H4 (cell line): Measurements from ENCODE around the gene TSEN54. TPM values are rescaled to one million over a fixed set of nuclear protein-coding genes. Genes with fewer than 3 reads are reported as not detected.

Source experiments
- DNase-seq: peaks from one replicate; pipeline ENCODE4 v3.0.0-alpha.2; 2015; ENCODE audit warnings: low spot score
- total RNA-seq: library from RNA; depleted of rRNA; stranded (reverse); fragments of >200 nt; shearing (Covaris generic); gene quantifications from 2 replicates; pipeline ENCODE4 v1.2.3, GENCODE V29; 2014; rRNA removed

The TSEN54 gene
- total RNA-seq, 1 experiment from 2014 or later = 24.1 TPM

- no peak for DNase-seq
These were observed 49.3 kb downstream of the TSEN54 start for GRCh38 chr17:75565618-75566017.

- no peak for DNase-seq
These were observed 50.1 kb downstream of the TSEN54 start for GRCh38 chr17:75566416-75566815.

DNA sequence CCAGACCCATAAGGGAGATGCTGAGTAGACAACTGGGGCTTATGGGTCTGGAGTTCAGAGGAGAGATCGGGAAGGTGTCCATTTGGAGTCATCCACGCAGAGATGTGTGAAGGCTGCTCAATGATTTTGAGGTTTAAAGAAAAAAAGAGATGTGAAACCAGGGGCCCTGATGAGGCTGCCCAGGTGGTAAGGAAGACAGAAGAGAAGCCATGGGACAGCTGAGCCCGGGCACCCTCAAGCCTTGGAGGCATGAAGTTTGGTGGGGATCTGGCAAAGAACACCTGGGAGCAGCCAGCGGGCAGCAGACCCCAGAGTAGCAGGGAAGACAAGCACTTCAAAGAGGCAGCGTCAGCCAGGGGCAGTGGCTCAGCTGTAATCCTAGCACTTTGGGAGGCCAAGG, 50.5 kb downstream of the TSEN54 start:
- no peak for DNase-seq

DNA sequence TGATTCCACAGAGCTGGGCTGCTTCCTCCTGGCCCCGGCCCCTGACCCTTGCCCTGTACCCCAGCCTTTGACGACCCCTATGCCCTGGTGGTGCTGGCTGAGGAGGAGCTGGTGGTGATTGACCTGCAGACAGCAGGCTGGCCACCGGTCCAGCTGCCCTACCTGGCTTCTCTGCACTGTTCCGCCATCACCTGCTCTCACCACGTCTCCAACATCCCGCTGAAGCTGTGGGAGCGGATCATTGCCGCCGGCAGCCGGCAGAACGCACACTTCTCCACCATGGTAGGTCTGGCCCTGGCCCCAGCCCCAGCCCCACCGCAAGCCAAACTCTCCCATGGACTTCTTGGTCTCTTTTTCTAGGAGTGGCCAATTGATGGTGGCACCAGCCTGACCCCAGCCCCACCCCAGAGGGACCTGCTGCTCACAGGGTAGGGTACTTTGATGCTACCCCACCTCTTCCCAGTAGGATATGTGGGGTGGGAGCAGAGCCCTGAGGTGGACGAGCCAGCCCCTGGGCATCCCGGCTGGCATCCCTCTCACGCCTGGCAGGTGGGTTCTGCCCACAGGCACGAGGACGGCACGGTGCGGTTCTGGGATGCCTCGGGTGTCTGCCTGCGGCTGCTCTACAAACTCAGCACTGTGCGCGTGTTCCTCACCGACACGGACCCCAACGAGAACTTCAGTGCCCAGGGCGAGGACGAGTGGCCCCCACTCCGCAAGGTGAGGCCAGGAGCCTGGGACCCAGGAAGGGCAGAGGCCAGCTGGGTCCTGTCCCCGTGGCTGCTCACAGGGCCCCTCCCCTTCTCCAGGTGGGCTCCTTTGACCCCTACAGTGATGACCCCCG, 52.3 kb downstream of the TSEN54 start:
- no peak for DNase-seq

GRCh38 chr17:75570034-75570676, 53.8 kb downstream of the TSEN54 start:
- no peak for DNase-seq

- no peak for DNase-seq
These were observed 54.4 kb downstream of the TSEN54 start for GRCh38 chr17:75570772-75571171.

DNA sequence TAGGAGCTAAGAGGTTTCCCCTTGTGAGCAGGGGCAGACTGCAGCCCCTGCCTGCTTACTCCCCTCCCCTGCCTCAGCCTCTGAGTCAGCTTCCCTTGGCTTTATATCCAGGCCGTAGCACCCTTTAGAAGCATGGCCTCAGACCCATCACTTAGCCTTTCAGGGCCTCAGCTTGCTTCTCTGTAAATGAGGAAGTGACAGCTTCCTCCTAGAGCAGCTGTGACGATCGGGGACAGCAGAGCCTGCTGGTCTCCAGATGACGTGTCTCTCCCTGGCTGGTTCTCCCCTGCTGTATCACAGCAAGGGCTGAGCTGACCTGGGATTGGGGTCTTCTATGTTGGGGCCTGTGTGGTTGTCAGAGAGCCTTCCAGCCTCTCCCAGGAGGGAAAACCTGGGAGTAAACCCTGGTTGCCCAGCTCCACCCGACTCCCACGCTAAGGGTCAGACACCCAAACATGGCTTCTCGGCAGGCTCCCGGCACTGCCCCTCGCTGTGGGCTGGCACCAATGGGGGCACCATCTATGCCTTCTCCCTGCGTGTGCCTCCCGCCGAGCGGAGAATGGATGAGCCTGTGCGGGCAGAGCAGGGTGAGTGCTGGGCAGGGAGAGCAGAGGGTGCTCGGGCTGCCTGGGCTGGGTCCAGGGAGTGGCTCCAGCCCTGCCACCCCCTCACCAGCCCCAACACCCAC, 55.0 kb downstream of the TSEN54 start:
- DNase-seq = no peak

DNA sequence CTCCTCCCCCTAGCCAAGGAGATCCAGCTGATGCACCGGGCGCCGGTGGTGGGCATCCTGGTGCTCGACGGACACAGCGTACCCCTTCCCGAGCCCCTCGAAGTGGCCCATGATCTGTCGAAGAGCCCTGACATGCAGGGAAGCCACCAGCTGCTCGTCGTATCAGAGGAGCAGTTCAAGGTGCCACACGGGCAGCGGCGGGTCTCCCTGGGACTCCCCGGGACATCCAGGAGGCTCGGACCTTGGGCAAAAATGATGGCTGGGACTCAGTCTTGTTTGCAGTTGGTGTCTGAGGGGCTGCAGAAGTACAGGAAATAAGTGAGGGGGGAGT, 55.5 kb downstream of the TSEN54 start:
- no peak for DNase-seq

DNA sequence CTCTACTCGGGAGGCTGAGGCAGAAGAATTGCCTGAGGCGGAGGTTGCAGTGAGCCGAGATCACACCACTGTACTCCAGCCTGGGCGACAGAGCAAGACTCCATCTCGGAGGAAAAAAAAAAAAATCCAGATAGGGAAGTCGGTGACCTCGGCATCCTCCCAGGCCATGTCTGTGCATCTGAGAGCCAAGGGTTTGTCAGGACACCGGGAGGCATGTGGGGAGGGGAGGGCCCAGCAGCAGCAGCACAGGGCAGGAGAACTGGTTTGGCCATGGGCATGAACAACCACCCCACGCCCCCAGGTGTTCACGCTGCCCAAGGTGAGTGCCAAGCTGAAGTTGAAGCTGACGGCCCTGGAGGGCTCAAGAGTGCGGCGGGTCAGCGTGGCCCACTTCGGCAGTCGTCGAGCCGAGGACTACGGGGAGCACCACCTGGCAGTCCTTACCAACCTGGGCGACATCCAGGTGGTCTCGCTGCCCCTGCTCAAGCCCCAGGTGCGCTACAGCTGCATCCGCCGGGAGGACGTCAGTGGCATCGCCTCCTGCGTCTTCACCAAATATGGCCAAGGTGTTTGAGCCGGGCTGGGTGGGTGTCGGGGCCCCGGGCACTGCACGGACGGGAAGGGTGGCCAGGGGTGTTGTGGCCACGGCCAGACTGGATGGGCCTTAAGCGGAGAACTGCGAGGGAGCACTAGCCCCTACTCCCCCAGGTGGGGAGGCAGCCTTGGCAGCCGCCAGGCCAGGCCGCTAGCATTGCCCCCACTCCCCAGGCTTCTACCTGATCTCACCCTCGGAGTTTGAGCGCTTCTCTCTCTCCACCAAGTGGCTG, 56.6 kb downstream of the TSEN54 start:
- no peak for DNase-seq

DNA sequence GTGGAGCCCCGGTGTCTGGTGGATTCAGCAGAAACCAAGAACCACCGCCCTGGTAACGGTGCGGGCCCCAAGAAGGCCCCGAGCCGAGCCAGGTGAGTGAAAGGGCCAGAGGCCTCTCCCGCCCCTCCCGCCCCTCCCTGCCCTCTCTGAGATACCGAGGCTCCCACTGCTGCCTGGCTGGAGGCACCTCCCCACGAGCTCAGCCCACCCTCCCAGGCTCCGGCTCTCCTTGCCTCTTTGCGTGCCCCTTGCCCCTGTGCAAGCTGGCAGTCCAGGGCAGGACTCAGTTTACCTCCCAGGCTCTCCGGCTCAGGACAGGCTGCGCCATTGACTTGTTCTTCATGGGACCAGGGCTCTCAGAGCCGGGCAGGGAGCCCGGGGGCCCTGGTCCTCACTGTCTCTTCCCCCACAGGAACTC, 57.2 kb downstream of the TSEN54 start:
- DNase-seq = no peak

GRCh38 chr17:75573994-75574393, 57.7 kb downstream of the TSEN54 start:
- DNase-seq = no peak

Other genes starting within 250 kb of the TSEN54 start
- 36.0 and 41.6 TPM in 2 replicates for gene MIF4GD, start 245.3 kb upstream of the TSEN54 start, total RNA-seq
- 6.8 and 13.1 TPM in 2 replicates for gene SLC25A19, start 227.1 kb upstream of the TSEN54 start, total RNA-seq
- gene GRB2, start 110.8 kb upstream of the TSEN54 start, total RNA-seq = 83.8 and 107 TPM in 2 replicates
- 24.3 and 33.6 TPM in 2 replicates for gene TMEM94, start 59.9 kb upstream of the TSEN54 start, total RNA-seq
- gene CASKIN2, start 991 bp upstream of the TSEN54 start, total RNA-seq = 5.4 and 8.3 TPM in 2 replicates
- gene LLGL2, start 9.2 kb downstream of the TSEN54 start, total RNA-seq = 7.8 and 13.0 TPM in 2 replicates
- 0.02 and 1.1 TPM in 2 replicates for gene MYO15B, start 71.3 kb downstream of the TSEN54 start, total RNA-seq
- not detected in 2 replicates for gene SMIM5, start 116.9 kb downstream of the TSEN54 start, total RNA-seq
- 6.4 and 14.3 TPM in 2 replicates for gene RECQL5, start 150.6 kb downstream of the TSEN54 start, total RNA-seq
- gene SAP30BP, start 150.8 kb downstream of the TSEN54 start, total RNA-seq = 107 and 135 TPM in 2 replicates
- 0.15 and 0.35 TPM in 2 replicates for gene ITGB4, start 204.9 kb downstream of the TSEN54 start, total RNA-seq
- 46.3 and 51.7 TPM in 2 replicates for gene GALK1, start 248.7 kb downstream of the TSEN54 start, total RNA-seq